Activated CD8-positive, alpha-beta T cell treated with anti-CD3 and anti-CD28 coated beads for 36 hours (primary cell): ENCODE measurements around the gene SUGCT. TPM values are rescaled to one million over a fixed set of nuclear protein-coding genes. Genes with fewer than 3 reads are reported as not detected.

Source experiments
- ATAC-seq: fragments of 200-7000 bp; cut with Tn5 transposase; one replicate; pipeline ENCODE4 v1.10.0; 2021; ENCODE audit warnings: mild to moderate bottlenecking, moderate library complexity
- CTCF ChIA-PET: fragments of 350-600 bp; sonication (Branson Sonifier 250); formaldehyde crosslinking; loops from one replicate; lab custom pipeline; 2021; ENCODE audit warnings: antibody characterized with exemption; lab: Charles Lee
- POLR2A ChIA-PET: fragments of 350-600 bp; sonication (Branson Sonifier 250); formaldehyde crosslinking; loops from one replicate; lab custom pipeline; 2021; ENCODE audit warnings: antibody characterized with exemption; lab: Charles Lee
- DNase-seq: peaks from one replicate; pipeline ENCODE4 v3.0.0-alpha.2; 2020
- H3K27ac Mint-ChIP-seq: one replicate; pipeline ENCODE4 v1.8.0; 2021; ENCODE audit warnings: mild to moderate bottlenecking, mixed read lengths
- H3K27me3 Mint-ChIP-seq: one replicate; pipeline ENCODE4 v1.8.0; 2021; ENCODE audit warnings: mixed read lengths
- H3K36me3 Mint-ChIP-seq: one replicate; pipeline ENCODE4 v1.8.0; 2021; ENCODE audit warnings: low read depth, mixed read lengths
- H3K4me1 Mint-ChIP-seq: one replicate; pipeline ENCODE4 v1.8.0; 2021; ENCODE audit warnings: low read depth, mixed read lengths
- H3K4me3 Mint-ChIP-seq: one replicate; pipeline ENCODE4 v1.8.0; 2021; ENCODE audit warnings: mild to moderate bottlenecking, moderate library complexity, mixed read lengths
- H3K9me3 Mint-ChIP-seq: one replicate; pipeline ENCODE4 v1.8.0; 2021; ENCODE audit warnings: mixed read lengths
- intact Hi-C: fragments of 100-400 bp; cut with micrococcal nuclease; formaldehyde crosslinking; loops from one replicate; pipeline ENCODE4 v1.10.0; 2022
- total RNA-seq, 2 experiments: library from RNA; stranded (reverse); gene quantifications; one replicate each; pipeline ENCODE4 v1.2.3, GENCODE V29; 2021
- TF ChIP-seq, protein P1 (sequence below): fragments of 200-600 bp; IDR thresholded peaks from one replicate; pipeline ENCODE4 v1.8.0; 2022; ENCODE audit warnings: antibody characterized with exemption, mild to moderate bottlenecking

SUGCT gene
- total RNA-seq, 2 experiments from 2014 or later: 1.6 to 2.0 TPM

- TF ChIP-seq, protein P1, sequence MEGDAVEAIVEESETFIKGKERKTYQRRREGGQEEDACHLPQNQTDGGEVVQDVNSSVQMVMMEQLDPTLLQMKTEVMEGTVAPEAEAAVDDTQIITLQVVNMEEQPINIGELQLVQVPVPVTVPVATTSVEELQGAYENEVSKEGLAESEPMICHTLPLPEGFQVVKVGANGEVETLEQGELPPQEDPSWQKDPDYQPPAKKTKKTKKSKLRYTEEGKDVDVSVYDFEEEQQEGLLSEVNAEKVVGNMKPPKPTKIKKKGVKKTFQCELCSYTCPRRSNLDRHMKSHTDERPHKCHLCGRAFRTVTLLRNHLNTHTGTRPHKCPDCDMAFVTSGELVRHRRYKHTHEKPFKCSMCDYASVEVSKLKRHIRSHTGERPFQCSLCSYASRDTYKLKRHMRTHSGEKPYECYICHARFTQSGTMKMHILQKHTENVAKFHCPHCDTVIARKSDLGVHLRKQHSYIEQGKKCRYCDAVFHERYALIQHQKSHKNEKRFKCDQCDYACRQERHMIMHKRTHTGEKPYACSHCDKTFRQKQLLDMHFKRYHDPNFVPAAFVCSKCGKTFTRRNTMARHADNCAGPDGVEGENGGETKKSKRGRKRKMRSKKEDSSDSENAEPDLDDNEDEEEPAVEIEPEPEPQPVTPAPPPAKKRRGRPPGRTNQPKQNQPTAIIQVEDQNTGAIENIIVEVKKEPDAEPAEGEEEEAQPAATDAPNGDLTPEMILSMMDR: no peak
- no peak for ATAC-seq
- Mint-ChIP-seq H3K4me1 (no peaks in the 10 kb centered on the region), H3K4me3 (no peak overlapping the region), H3K27ac (no peak overlapping the region), H3K27me3 (no peaks in the 10 kb centered on the region), H3K36me3 (no peaks in the 10 kb centered on the region), H3K9me3 (no peaks in the 10 kb centered on the region)
- no peak for DNase-seq
- intact Hi-C loops: no loop called here
- POLR2A ChIA-PET: no interaction called here
- CTCF ChIA-PET: no interaction called here
Observed at GRCh38 chr7:40509287-40509996, 374.6 kb downstream of the SUGCT start.

- intact Hi-C loops: no loop called here
Observed at GRCh38 chr7:40516376-40516775, 381.6 kb downstream of the SUGCT start.

GRCh38 chr7:40519009-40519408 lies 384.2 kb downstream of the SUGCT start:
- intact Hi-C loops: no loop called here
- CTCF ChIA-PET: no interaction called here

More at GRCh38 chr7:40516376-40516775, 381.6 kb downstream of the SUGCT start:
- no peaks in the 10 kb centered on the region for H3K9me3 Mint-ChIP-seq
- ChIA-PET POLR2A (no interaction called here), CTCF (no interaction called here)
- ATAC-seq (no peak), DNase-seq (no peak)
- no peaks in the 10 kb centered on the region for H3K4me1 Mint-ChIP-seq
- no peak overlapping the region for H3K4me3 Mint-ChIP-seq
- H3K27ac Mint-ChIP-seq: no peak overlapping the region
- H3K27me3 Mint-ChIP-seq: no peaks in the 10 kb centered on the region
- TF ChIP-seq, protein P1: no peak
- H3K36me3 Mint-ChIP-seq: no peaks in the 10 kb centered on the region

DNA sequence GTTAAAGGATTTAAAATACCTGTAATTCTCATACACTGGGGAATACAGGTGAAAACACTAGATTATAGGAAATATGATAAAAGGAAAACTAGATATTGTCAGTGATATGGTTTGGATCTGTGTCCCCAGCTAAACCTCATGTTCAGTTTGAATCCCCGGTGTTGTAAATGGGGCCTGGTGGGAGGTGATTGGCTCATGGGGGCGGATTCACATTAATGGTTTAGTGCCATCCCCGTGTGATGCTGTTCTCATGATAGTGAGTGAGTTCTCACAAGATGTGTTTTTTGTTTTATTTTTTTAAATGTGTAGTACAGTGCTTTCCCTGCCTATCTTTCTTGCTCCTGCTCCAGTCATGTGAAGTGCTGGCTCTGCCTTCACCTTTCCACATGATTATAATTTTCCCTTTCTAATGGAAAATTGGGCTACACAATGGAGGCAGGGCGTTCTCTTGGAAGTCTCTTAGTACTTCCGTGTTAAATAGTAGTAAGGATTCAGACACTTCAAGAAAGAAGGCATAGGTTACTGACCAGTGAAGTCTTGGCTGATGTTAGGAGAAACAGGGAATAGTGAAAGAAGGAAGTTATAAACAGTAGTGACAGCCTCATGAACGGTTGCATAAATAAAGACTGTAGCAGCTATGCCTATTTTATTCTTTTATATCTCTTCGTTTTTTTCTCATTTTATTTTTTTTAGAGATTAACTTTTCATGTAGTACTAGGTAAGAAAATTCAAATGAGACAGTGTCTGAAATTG lies 386.4 kb downstream of the SUGCT start:
- Mint-ChIP-seq H3K4me3 (no peak overlapping the region), H3K27ac (no peak overlapping the region), H3K9me3 (no peaks in the 10 kb centered on the region), H3K27me3 (no peaks in the 10 kb centered on the region), H3K36me3 (no peaks in the 10 kb centered on the region), H3K4me1 (no peaks in the 10 kb centered on the region)
- intact Hi-C loops: no loop called here
- ATAC-seq (no peak), DNase-seq (no peak)
- POLR2A ChIA-PET: no interaction called here
- CTCF ChIA-PET: interaction anchor here (1.0 kb wide), 1 partner anchor 13 kb away, joined by 3 read pairs; no protein-coding TSS in a partner anchor
- TF ChIP-seq, protein P1: no peak

More at GRCh38 chr7:40519009-40519408, 384.2 kb downstream of the SUGCT start:
- TF ChIP-seq, protein P1: no peak
- DNase-seq: no peak
- no peaks in the 10 kb centered on the region for H3K36me3 Mint-ChIP-seq
- H3K27me3 Mint-ChIP-seq: no peaks in the 10 kb centered on the region
- no peak overlapping the region for H3K27ac Mint-ChIP-seq
- no peaks in the 10 kb centered on the region for H3K4me1 Mint-ChIP-seq
- no peak for ATAC-seq
- POLR2A ChIA-PET: no interaction called here
- H3K9me3 Mint-ChIP-seq: no peaks in the 10 kb centered on the region
- no peak overlapping the region for H3K4me3 Mint-ChIP-seq

GRCh38 chr7:40525764-40526163 lies 391.0 kb downstream of the SUGCT start:
- Mint-ChIP-seq H3K9me3 (no peaks in the 10 kb centered on the region), H3K27ac (no peak overlapping the region), H3K4me3 (no peak overlapping the region), H3K36me3 (no peaks in the 10 kb centered on the region), H3K27me3 (no peaks in the 10 kb centered on the region), H3K4me1 (no peaks in the 10 kb centered on the region)
- intact Hi-C loops: no loop called here
- ChIA-PET CTCF (no interaction called here), POLR2A (no interaction called here)
- no peak for DNase-seq
- no peak for ATAC-seq
- TF ChIP-seq, protein P1: no peak
